ENCODE data around the gene RNF26. TPM values are rescaled to one million over a fixed set of nuclear protein-coding genes. Genes with fewer than 3 reads are reported as not detected.

The RNF26 gene
- total RNA-seq, 1 donor from 2014 or later = 17.8 TPM

DNA sequence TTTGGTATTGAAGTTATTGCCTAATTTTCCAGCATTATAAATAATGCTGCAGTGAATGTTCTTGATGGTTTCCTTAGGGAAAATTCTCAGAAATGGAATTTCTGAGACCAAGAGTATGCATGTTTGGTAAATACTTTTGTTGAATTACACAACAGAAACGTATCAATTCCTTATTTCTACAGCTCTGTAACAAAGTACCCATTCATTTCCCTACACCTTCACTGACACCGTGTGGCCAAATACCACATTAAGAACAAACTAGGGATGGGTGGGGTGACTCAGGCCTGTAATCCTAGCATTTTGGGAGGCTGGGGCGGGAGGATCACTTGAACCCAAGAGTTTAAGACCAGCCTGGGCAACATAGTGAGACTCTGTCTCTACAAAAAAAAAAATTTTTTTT lies 39.1 kb upstream of the RNF26 start:
- H3K4me3 ChIP-seq (ENCODE audit: low read depth, low read length) = no peak overlapping the region
- H3K36me3 ChIP-seq (ENCODE audit: control insufficient read depth, insufficient read depth, low read length) = peaks cover 1% of the 10 kb centered on the region
- TF ChIP-seq, protein P1, sequence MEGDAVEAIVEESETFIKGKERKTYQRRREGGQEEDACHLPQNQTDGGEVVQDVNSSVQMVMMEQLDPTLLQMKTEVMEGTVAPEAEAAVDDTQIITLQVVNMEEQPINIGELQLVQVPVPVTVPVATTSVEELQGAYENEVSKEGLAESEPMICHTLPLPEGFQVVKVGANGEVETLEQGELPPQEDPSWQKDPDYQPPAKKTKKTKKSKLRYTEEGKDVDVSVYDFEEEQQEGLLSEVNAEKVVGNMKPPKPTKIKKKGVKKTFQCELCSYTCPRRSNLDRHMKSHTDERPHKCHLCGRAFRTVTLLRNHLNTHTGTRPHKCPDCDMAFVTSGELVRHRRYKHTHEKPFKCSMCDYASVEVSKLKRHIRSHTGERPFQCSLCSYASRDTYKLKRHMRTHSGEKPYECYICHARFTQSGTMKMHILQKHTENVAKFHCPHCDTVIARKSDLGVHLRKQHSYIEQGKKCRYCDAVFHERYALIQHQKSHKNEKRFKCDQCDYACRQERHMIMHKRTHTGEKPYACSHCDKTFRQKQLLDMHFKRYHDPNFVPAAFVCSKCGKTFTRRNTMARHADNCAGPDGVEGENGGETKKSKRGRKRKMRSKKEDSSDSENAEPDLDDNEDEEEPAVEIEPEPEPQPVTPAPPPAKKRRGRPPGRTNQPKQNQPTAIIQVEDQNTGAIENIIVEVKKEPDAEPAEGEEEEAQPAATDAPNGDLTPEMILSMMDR (IDR thresholded peaks at IDR 0.05; ENCODE audit: insufficient read depth, low read length, poor library complexity, severe bottlenecking) = no peak
- no peak for DNase-seq (ENCODE audit: low read depth)
- H3K27me3 ChIP-seq (ENCODE audit: control insufficient read depth, insufficient read depth, low read length) = no peaks in the 10 kb centered on the region

DNA sequence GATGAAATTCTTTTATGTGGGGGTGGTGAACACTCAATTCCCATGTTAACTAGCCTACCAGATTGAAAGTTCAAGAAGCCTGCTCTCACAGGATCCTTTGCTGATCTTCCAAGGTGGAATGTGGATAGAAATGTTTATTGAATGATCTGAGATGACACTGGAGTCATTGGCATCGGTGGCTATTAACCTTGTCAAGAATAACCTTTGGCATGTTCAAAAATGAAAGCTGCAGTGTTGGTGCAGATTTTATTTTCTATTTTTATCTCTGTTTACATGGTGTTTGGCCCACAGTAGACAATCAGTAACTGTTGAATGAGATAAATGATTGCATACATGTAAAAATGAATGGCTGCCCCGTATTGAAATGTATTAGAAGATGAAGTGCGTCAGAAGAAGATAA lies 36.4 kb upstream of the RNF26 start:
- TF ChIP-seq, protein P1 (IDR thresholded peaks at IDR 0.05; ENCODE audit: insufficient read depth, low read length, poor library complexity, severe bottlenecking) = no peak
- no peak for DNase-seq (ENCODE audit: low read depth)
- Histone ChIP-seq H3K4me3 (ENCODE audit: low read depth, low read length) (no peak overlapping the region), H3K27me3 (ENCODE audit: control insufficient read depth, insufficient read depth, low read length) (no peaks in the 10 kb centered on the region), H3K36me3 (ENCODE audit: control insufficient read depth, insufficient read depth, low read length) (peaks cover 2% of the 10 kb centered on the region)

DNA sequence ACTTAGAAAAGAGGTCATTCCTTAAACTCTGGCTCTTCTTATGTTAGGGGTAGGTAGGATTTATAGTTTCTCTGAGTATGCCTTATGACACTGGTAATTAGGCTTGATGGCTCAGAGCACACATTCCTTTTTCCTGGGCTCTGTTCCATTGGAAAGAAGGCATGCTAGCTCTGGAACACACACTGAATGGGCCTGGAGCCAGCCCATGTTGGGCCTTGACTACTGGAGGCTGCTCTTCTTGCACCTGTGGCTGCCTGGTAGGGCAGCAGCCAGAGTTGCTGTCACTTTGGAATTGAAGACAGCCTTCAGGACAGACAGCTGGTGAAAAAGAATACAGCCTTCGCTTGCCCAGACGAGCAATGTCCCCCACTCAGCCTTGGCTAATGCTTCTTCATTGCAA lies 35.6 kb upstream of the RNF26 start:
- no peak for DNase-seq (ENCODE audit: low read depth)
- TF ChIP-seq, protein P1 (IDR thresholded peaks at IDR 0.05; ENCODE audit: insufficient read depth, low read length, poor library complexity, severe bottlenecking) = no peak
- H3K27me3 ChIP-seq (ENCODE audit: control insufficient read depth, insufficient read depth, low read length) = no peaks in the 10 kb centered on the region
- no peak overlapping the region for H3K4me3 ChIP-seq (ENCODE audit: low read depth, low read length)
- H3K36me3 ChIP-seq (ENCODE audit: control insufficient read depth, insufficient read depth, low read length) = peaks cover 4% of the 10 kb centered on the region

DNA sequence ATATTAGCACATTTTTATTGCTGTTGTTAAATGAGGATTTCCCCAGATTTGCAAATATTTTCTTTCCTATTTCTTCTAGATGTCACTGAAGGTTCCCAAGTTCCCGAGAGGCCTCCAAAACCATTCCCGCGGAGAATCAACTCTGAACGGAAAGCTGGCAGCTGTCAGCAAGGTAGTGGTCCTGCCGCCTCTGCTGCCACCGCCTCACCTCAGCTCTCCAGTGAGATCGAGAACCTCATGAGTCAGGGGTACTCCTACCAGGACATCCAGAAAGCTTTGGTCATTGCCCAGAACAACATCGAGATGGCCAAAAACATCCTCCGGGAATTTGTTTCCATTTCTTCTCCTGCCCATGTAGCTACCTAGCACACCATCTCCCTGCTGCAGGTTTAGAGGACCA lies 34.9 kb upstream of the RNF26 start:
- TF ChIP-seq, protein P1 (IDR thresholded peaks at IDR 0.05; ENCODE audit: insufficient read depth, low read length, poor library complexity, severe bottlenecking) = no peak
- H3K36me3 ChIP-seq (ENCODE audit: control insufficient read depth, insufficient read depth, low read length) = peaks cover 4% of the 10 kb centered on the region
- H3K4me3 ChIP-seq (ENCODE audit: low read depth, low read length) = no peak overlapping the region
- H3K27me3 ChIP-seq (ENCODE audit: control insufficient read depth, insufficient read depth, low read length) = no peaks in the 10 kb centered on the region
- DNase-seq (ENCODE audit: low read depth) = no peak

DNA sequence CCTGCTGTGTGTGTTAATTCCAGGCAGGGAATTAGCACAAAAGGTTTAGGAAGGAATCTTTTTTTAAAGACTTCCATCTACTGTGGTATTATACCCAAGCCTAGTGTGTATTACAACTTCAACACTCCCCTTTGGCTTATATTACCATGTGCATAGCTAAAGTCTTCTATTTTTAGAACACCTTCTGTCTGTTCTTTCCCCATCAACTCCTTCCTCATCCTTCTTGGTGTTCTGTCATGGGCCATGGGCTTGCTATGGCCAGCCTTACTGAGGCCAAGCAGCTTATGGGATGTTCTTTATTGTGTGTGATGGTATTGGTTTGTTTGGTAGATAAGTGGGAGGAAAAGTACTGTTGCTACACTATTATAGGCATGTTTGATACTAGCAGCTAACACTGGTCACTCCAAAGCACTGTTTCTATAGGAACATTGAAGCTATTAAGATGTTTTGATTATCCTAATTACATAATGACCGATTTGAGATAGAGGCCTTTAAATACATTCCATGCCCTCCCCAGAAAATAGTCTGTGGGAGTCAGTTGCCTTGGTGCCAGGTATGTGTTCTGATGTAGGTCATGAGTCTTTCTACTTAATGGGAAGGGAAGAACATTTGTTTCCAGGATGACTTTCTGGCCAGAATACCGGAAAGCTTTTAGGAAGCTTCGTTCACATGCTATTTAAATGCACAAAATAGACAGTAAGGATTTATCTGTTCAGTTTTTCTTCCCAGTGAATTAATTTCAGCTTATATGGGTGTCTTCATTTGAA lies 33.9 kb upstream of the RNF26 start:
- Histone ChIP-seq H3K27me3 (ENCODE audit: control insufficient read depth, insufficient read depth, low read length) (no peaks in the 10 kb centered on the region), H3K36me3 (ENCODE audit: control insufficient read depth, insufficient read depth, low read length) (peaks cover 4% of the 10 kb centered on the region), H3K4me3 (ENCODE audit: low read depth, low read length) (no peak overlapping the region)
- DNase-seq (ENCODE audit: low read depth) = no peak
- TF ChIP-seq, protein P1 (IDR thresholded peaks at IDR 0.05; ENCODE audit: insufficient read depth, low read length, poor library complexity, severe bottlenecking) = no peak

DNA sequence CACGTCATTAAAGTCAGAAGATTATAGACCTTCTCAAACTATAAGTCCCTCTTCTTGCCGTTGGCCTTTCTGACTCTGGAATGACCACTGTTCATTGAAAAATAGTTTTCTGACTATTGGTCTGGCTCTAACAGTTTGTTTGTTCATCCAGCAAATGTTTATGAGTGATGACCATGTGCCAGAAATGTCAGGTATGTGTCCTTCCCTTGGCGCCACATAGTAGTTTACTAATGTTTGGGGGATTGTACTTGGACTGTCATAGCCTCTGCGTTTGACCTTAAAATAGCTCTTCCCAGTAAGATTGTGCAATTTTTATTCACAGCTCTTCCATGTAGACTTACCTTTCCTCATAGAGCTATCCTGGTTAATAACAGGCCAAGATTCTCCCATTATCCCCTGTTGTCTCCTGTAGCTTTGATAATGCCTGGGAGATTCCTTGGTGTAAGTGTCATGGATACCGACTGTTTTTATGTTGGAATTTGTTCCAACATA lies 31.1 kb upstream of the RNF26 start:
- Histone ChIP-seq H3K4me3 (ENCODE audit: low read depth, low read length) (no peak overlapping the region), H3K36me3 (ENCODE audit: control insufficient read depth, insufficient read depth, low read length) (peaks cover 4% of the 10 kb centered on the region), H3K27me3 (ENCODE audit: control insufficient read depth, insufficient read depth, low read length) (no peaks in the 10 kb centered on the region)
- no peak for DNase-seq (ENCODE audit: low read depth)
- TF ChIP-seq, protein P1 (IDR thresholded peaks at IDR 0.05; ENCODE audit: insufficient read depth, low read length, poor library complexity, severe bottlenecking) = no peak

All from kidney epithelial cell (primary cell).